ENCODE measurements around the gene CTBP1. TPM values are rescaled to one million over a fixed set of nuclear protein-coding genes. Genes with fewer than 3 reads are reported as not detected.

CTBP1 gene
- total RNA-seq, 1 donor from 2014 or later = 169 TPM

- H3K4me1 ChIP-seq = peaks cover 3% of the 10 kb centered on the region
- no peaks in the 10 kb centered on the region for H3K36me3 ChIP-seq
- H3K4me3 ChIP-seq = no peak overlapping the region
- no peak overlapping the region for H3K27ac ChIP-seq
- intact Hi-C loops (cut with DNase I) = no loop called here
- DNase-seq (no peak), ATAC-seq (no peak)
- no peaks in the 10 kb centered on the region for H3K9me3 ChIP-seq
- no peak for TF ChIP-seq CTCF (IDR thresholded peaks at IDR 0.05)
- no peaks in the 10 kb centered on the region for H3K27me3 ChIP-seq
Observed at GRCh38 chr4:1179089-1179441, 69.9 kb downstream of the CTBP1 start.

GRCh38 chr4:1178300-1179088 lies 70.4 kb downstream of the CTBP1 start:
- ATAC-seq = no peak
- Histone ChIP-seq H3K4me3 (no peak overlapping the region), H3K4me1 (no peaks in the 10 kb centered on the region), H3K27me3 (no peaks in the 10 kb centered on the region), H3K9me3 (no peaks in the 10 kb centered on the region), H3K36me3 (no peaks in the 10 kb centered on the region), H3K27ac (no peak overlapping the region)
- intact Hi-C loops (cut with DNase I) = no loop called here
- TF ChIP-seq CTCF (IDR thresholded peaks at IDR 0.05) = no peak
- peak; percentile 56 for DNase-seq

DNA sequence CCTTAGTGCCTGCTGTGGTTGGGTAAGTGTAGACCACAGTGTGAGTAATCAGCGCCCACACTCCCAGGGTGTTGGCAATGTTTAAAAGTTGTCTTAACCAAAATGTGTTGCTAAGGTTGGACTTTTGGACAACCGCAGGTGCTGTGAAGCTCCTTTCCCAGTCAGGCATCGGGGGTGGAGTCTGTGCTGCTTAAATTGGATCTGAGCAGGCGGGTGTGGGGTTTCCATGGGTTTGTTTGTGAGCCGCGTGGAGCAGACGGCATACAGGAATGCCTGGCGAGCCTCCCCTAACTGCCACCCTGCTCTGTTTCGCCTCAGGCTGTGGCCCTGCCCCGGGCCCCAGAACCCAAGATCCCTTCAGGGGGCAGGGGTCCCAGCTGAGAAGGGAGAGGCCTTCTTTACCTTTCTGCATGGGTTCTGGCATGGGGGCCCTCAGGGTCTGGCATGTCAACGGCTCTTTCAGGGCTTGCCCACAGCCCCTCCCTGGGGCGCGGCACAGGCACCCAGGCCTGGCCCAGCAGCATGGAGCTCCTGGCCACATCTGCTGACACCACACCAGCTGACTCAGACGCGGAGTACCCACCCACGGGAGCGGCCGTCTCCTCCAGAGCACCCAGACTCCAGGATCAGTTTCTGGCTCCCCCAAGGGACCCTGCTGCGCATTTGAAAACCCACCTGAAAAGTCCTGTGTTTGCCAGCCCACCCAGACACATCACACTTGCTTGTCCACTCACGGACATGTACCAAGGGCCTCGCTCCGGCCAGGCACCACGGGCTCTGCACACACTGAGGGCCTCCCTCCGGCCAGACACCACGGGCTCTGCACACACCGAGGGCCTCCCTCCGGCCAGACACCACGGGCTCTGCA lies 71.4 kb downstream of the CTBP1 start:
- H3K4me1 ChIP-seq = peaks cover 6% of the 10 kb centered on the region
- ATAC-seq = peak; percentile 19
- DNase-seq = no peak
- H3K4me3 ChIP-seq = no peak overlapping the region
- no peaks in the 10 kb centered on the region for H3K9me3 ChIP-seq
- TF ChIP-seq CTCF (IDR thresholded peaks at IDR 0.05) = no peak
- intact Hi-C loops (cut with DNase I) = no loop called here
- H3K27ac ChIP-seq = no peak overlapping the region
- peaks cover 4% of the 10 kb centered on the region for H3K27me3 ChIP-seq
- no peaks in the 10 kb centered on the region for H3K36me3 ChIP-seq

DNA sequence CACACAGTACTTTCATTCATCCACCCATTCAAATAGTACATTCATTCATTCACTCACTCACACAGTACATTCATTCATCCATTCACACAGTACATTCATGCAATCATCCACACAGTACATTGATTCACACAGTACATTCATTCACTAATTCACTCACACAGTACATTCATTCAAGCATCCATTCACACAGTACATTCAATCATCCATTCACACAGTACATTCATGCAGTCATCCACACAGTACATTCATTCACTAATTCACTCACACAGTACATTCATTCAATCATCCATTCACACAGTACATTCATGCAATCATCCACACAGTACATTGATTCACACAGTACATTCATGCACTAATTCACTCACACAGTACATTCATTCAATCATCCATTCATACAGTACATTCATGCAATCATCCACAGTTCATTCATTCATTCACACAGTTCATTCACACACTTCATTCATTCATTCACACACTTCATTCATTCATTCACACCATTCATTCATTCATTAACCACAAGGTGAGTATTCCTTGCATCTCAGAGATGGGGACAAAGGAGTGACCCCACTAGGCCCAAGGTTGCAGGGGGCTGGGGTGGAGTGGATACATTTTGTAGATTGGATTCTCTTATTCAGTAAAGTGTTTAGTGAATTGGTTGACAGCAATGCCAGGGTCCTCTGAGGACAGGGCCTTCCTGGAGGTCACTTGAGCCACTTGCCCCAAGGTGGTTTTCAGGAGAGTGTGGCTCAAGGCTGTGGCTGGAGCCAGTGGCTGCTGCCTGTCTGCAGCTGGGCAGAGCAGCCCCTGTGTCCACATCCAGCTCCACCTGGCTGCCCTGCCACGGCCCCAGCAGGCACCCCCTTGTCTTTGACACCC lies 72.3 kb downstream of the CTBP1 start:
- no peak for DNase-seq
- no peak for TF ChIP-seq CTCF (IDR thresholded peaks at IDR 0.05)
- ATAC-seq = no peak

GRCh38 chr4:1175635-1176229 lies 73.2 kb downstream of the CTBP1 start:
- H3K27me3 ChIP-seq = peaks cover 21% of the 10 kb centered on the region
- H3K4me3 ChIP-seq = no peak overlapping the region
- no peak for TF ChIP-seq CTCF (IDR thresholded peaks at IDR 0.05)
- peaks cover 21% of the 10 kb centered on the region for H3K4me1 ChIP-seq
- intact Hi-C loops (cut with DNase I) = no loop called here
- no peaks in the 10 kb centered on the region for H3K36me3 ChIP-seq
- no peaks in the 10 kb centered on the region for H3K9me3 ChIP-seq
- H3K27ac ChIP-seq = no peak overlapping the region
- DNase-seq (no peak), ATAC-seq (no peak)

More for the DNA sequence above, 72.3 kb downstream of the CTBP1 start:
- Histone ChIP-seq H3K4me1 (peaks cover 15% of the 10 kb centered on the region), H3K9me3 (no peaks in the 10 kb centered on the region), H3K4me3 (no peak overlapping the region), H3K36me3 (no peaks in the 10 kb centered on the region), H3K27me3 (peaks cover 12% of the 10 kb centered on the region), H3K27ac (no peak overlapping the region)
- intact Hi-C loops (cut with DNase I) = no loop called here

Measured in upper lobe of right lung (tissue), 1 donor.